GM21423 (cell line): ENCODE measurements around the gene NTSR2.

ENCODE experiments used
- ATAC-seq: cut with Tn5 transposase; IDR thresholded peaks from one replicate; pipeline ENCODE4 v1.9.1; 2021; ENCODE audit warnings: mild to moderate bottlenecking, moderate library complexity; ENCODE audit not compliant: unreplicated experiment

Gene NTSR2

GRCh38 chr2:11699686-11700670, 30.0 kb upstream of the NTSR2 start:
- no peak for ATAC-seq

DNA sequence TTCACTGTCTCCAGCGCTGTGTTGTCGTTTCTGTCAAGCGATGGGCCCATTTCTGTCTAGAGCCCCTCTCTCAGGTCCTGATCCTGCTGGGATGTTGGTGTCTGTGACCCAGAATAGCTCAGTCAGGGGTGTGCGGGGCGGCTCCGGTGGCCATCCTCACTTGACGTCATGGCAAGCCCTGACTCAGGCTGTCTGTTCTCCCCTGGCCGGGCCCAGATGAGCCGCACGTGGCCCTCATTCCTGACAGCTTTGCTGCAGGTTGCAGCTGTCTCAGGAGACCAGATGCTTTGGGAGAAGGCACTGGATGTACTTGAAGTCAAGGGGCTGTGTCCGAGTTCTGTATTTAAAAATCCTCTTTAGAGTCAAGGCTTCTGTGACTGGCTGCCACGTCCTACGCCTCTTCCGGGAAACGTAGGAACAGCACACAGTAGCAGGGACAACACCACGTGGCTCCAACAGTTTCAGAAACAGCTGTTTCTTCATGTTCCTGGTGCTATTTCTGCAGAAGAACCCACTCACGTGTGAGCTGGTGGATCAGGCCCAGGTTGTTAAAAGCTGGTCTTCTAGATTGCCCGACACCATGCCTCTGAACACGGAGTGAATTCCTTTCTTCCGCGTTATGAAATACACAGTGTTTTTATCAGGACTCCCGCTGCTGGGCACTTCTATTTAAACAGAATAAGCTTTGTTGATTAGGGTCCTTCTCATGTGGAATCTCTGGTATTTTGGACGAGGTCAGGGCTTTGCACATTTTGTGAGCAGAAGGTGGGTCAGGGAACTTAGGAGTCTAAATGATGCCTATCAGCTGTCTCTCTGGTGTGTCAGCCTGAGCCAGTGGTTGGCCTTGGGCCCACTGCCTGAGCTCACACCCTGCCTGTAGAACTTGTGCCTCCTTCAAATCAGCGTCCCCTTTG, 28.3 kb upstream of the NTSR2 start:
- ATAC-seq: no peak

DNA sequence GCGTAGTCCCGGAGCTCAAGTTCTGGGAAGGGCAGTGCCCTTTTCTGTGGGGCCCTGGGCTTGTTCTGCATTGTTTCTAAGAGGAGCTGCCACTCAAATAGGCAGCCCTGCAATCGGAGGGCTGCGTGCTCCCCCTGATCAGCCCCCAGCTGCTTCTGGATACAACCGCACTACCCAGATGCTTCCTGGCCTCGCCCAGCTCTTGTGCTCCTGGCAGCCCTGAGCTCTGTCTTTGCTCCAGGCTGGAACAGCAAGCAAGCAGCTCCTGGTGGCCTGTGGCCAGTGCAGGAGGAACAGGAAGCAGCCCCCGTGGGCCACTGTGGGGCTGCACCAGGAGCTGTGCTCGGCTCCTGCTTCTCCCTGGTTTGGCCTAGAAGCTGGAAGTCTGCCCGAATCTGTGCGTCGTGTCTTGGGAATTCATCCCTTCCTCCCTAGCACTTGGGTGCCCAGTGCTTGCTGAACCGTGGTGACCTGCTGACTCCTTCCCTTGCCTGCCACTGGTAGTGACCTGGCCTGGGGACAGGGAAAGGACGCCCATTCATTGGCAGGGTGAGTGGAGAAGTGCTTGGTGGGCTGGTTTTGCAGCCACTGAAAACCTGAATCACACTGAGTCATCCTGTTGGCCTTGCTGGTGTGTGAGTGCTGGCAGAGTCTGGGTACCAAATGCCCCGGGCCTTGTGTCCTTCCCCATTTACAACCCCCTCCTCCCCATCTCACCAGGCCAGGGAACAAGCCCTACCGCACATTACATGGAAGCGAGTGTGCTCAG, 27.3 kb upstream of the NTSR2 start:
- no peak for ATAC-seq

DNA sequence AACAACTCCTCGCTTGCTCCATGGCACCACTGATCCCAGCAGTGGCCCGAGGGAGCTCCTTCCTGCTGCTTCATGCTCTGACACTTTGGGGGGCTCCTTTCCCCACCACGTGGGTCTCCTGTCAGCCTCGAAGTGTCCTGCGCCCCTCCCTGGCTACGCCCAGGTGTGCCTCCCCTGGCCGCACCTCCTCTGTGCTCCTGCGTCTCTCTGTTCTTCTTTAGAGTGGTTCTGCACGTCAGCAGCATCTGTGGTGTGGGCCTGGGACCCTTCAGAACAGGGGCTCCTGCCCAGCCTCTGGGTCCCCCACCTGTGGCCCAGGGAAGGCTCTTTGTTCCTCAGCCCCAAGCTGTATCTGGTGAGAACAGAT, 26.7 kb upstream of the NTSR2 start:
- no peak for ATAC-seq

GRCh38 chr2:11695576-11695975, 25.6 kb upstream of the NTSR2 start:
- ATAC-seq: no peak

DNA sequence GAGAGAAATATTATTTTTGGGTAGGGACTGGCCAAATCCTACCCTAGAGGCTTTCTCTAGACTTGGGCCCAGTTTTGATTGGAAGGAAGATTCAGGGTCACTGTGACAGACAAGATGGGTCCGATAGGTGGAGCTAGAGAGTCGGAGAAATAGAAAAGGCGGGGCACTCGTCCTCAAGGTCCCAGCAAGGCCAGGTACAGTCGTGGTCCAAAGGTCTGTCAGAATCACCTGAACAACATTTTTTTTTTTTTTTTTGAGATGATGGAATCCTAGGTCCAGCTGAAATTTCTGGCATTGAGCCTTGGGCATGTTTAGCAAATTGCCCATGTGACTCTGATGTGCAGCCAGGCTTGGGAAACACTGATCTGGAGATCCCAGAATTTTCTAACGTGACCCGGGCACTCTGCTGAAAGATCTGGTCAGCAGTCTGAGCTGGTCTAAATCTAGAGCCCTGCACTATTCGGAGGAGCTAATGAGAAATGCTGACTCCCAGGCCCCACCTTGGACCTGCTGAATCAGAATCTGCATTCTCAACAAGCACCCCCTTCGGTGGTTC, 23.0 kb upstream of the NTSR2 start:
- peak; percentile 74 for ATAC-seq

DNA sequence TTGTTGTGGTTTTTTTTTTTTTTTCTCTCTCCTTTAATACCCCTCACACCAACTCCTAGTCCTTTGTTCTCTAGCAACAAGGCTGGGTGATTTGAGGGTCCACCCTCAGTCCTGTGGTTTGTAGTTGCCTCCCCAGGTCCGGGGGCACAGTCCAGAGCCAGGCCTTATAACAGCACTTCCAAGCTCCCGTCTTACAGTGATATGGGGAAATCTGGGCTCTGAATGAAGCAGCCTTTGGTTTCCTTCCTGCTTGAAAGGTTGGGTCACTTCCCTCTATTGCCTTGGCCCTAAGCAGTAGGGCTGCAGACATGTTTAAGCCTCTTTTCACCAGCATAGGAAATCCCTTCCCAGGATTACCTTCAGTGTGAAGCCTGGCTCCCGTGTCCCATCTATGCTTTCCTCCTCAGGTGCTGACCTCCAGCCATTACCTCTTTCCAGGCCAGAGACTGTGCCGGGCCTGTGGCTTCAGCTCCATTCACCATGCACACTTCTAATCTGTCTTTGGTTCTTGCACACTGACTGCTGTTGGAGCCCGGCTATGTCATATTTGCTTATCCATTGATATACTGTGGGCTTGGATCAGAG, 21.2 kb upstream of the NTSR2 start:
- ATAC-seq: no peak

GRCh38 chr2:11688222-11689069, 18.5 kb upstream of the NTSR2 start:
- peak; percentile 87 for ATAC-seq

GRCh38 chr2:11687736-11688135, 17.7 kb upstream of the NTSR2 start:
- no peak for ATAC-seq

DNA sequence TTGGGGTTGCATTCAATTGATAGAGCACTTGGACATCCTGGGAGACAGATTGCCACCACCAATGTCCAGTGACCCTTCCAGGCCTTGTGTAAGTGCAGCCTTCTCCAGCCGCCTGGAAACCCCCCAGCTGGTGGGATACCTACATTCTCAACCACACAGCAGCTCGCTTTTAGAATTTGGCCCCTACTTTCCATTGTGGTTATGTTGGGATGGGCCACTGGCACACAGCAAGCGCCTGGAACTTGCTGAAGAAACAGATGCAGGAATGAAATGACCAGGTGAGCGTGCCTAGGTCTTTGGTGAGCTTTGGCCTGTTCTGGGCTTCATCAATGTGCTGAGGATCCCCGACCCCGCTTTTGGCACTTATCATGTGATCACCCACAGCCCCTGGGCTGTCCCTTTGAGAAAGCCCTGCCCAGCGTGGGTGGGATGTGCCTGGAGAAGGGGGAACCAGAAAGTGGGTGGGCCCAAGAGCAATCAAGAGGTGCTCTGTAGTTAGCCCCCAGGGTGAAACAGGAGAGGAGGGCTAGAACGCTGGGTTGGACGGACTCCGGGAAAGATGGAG, 16.0 kb upstream of the NTSR2 start:
- no peak for ATAC-seq

- no peak for ATAC-seq
These were observed 15.0 kb upstream of the NTSR2 start for GRCh38 chr2:11684894-11685460.

DNA sequence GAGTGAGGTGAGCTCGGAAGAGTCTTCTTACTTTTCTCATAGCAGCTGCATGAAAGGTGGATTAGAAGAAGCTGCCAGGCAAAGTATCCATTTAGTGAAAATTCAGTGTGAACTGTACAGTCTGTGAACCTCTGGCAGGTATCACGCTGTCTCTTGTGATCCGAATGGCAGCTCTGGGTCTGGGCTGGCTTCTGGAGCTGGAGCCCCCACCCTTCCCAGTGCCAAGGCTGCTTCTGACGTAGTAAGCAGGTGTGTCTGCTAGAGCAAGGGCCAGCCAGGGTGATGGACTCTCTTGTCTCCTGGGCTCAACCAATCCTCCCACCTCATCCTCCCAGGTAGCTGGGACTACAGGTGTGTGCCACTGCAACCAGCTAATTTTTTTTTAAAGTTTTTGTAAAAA, 14.0 kb upstream of the NTSR2 start:
- no peak for ATAC-seq

DNA sequence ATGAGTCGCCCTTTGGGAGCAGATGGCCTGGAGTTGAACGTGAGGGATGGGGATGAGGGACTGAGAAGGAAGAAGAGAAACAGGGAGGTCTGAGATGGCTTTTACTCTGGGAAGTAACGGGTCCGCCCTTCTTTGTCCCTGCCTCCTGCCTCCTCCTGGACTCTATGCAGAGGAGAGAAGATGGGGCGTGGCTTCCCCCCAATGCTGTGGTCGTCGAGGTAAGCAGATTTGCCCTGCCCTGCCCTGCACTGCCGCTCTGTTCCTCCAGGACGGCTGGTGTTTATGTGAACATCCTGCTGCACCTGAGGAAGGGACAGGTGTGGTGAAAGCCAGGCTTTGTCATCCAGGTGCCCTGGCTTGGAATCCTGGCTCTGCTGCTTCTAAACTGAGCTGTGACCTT, 13.5 kb upstream of the NTSR2 start:
- ATAC-seq: no peak

DNA sequence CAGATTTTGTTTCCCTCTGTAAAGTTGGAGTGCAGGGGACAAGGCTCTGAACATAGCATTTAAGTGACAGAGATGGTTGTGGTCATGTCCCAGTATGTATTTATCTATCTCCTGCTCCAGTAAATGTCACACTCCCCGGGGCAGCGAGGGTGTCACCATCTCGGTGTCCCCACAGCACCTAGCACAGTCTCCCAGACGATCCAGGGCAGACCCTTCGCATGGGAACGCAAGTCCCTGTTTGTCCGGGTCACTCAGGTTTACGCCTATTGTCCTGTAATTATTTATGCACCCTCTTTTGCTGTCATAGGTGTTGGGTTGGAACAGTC, 12.6 kb upstream of the NTSR2 start:
- no peak for ATAC-seq

DNA sequence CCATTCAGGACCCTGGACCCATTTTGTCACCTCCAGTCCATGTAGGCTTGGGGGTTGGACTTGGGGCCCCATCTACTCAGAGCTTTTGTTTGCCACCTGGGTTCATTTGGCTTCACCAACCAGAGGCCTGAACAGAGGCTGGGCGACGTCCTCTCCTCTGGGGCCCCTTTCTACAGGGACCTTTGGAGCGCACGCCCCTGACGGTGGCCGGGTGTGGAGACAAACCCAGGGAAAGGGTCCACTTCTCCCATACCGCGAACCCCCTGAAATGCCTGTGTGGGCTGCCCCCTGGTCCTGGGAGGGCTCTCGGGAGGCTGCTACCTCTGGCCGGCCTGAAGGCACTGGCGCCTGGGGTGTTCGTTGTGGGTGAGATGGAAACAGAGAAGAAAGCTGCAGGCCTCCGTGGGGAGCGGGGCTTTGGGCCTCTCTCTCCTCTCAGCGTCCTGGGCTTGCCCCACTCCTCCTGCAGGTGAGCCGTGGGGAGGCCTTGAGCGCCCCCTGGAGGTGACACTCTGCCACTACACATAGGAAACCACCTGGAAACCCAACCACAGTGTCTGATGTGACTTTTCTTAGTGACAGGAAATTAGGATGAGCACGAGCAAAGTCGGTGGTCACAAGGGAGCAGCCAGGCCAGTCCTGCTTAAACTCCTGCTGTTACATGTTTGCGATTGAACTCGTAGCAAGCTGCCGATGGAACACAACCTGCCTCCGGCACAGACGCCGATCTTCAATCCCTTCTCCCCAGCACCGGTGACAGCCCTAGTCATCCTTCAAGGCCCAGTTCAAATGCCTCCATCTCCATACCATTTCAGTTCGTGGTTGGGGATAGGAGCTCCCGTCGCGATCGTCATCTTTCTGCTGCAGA, 12.0 kb upstream of the NTSR2 start:
- no peak for ATAC-seq

GRCh38 chr2:11680901-11681721, 11.1 kb upstream of the NTSR2 start:
- no peak for ATAC-seq
